CD14-positive monocyte (primary cell): ENCODE data around the gene SPTBN4. TPM values are rescaled to one million over a fixed set of nuclear protein-coding genes. Genes with fewer than 3 reads are reported as not detected.
A peak's percentile ranks its signal among the peaks of the same experiment; 100 is the strongest.
"Not testable (repeated sequence)": the region's sequence is repeated elsewhere in the genome, so short reads cannot be mapped to it uniquely, and the experiment has no call there.

Source experiments
- DNase-seq, 3 donors: peaks; one replicate each; pipeline ENCODE4 v3.0.0-alpha.2; 2011 to 2022
- H2AFZ ChIP-seq: 2 replicates; pipeline ENCODE4 v1.6.0; 2012; ENCODE audit warnings: mild to moderate bottlenecking, low read depth, low read length, inconsistent platforms; ENCODE audit not compliant: insufficient read depth, poor library complexity, severe bottlenecking
- H3K27ac ChIP-seq, 2 donors: 1 replicate in 1 of 2; 2 replicates in 1 of 2; pipeline ENCODE4 v1.5.1; 2012 to 2013; ENCODE audit warnings: low read length in 2 of 2, control low read depth in 1 of 2, inconsistent platforms in 1 of 2, low read depth in 1 of 2, mild to moderate bottlenecking in 1 of 2
- H3K27me3 ChIP-seq, 2 donors: one replicate each; pipeline versions ENCODE4 v1.6.0 to v1.6.1; 2011 to 2013; ENCODE audit warnings: low read length in 2 of 2; ENCODE audit not compliant: control insufficient read depth in 2 of 2, insufficient read depth in 2 of 2
- H3K36me3 ChIP-seq, 2 donors: replicated peaks in 1 of 2; 1 replicate in 1 of 2; 2 replicates in 1 of 2; pipeline versions ENCODE4 v1.5.1 to v1.6.1; 2012 to 2013; ENCODE audit warnings: low read length in 2 of 2, control low read depth in 1 of 2, inconsistent platforms in 1 of 2, mild to moderate bottlenecking in 1 of 2; ENCODE audit not compliant: insufficient read depth in 2 of 2, control insufficient read depth in 1 of 2
- H3K4me1 ChIP-seq, 2 donors: 1 replicate in 1 of 2; 2 replicates in 1 of 2; pipeline versions ENCODE4 v1.5.1 to v1.6.1; 2012 to 2013; ENCODE audit warnings: low read length in 2 of 2, control low read depth in 1 of 2, inconsistent platforms in 1 of 2, mild to moderate bottlenecking in 1 of 2, moderate library complexity in 1 of 2; ENCODE audit not compliant: insufficient read depth in 2 of 2, control insufficient read depth in 1 of 2
- H3K4me2 ChIP-seq: replicated peaks from 2 replicates; pipeline ENCODE3; 2012; ENCODE audit warnings: low read length, moderate library complexity, mild to moderate bottlenecking; ENCODE audit not compliant: poor library complexity, severe bottlenecking; ENCODE audit errors: extremely low read depth
- H3K4me3 ChIP-seq, 3 experiments: fragments of 200-600 bp in 1 of 3; sonication (generic) in 1 of 3; replicated peaks in 1 of 3; 1 replicate in 2 of 3; 2 replicates in 1 of 3; pipeline ENCODE4 v1.5.1; 2011 to 2013; ENCODE audit warnings: low read length in 3 of 3, mild to moderate bottlenecking in 3 of 3, control low read depth in 2 of 3, low read depth in 2 of 3, inconsistent platforms in 1 of 3, moderate library complexity in 1 of 3
- H3K79me2 ChIP-seq: 2 replicates; pipeline ENCODE4 v1.6.0; 2012; ENCODE audit warnings: mild to moderate bottlenecking, control low read depth, inconsistent platforms, low read length, moderate library complexity; ENCODE audit not compliant: insufficient read depth
- H3K9ac ChIP-seq: 2 replicates; pipeline ENCODE4 v1.6.0; 2017; ENCODE audit warnings: low read length, mild to moderate bottlenecking; ENCODE audit not compliant: insufficient read depth, poor library complexity, severe bottlenecking
- H3K9me3 ChIP-seq, 2 donors: replicated peaks in 1 of 2; 1 replicate in 1 of 2; 2 replicates in 1 of 2; pipeline versions ENCODE4 v1.5.1 to v1.6.1; 2012 to 2013; ENCODE audit warnings: low read length in 2 of 2, control low read depth in 1 of 2; ENCODE audit not compliant: control insufficient read depth in 1 of 2, insufficient read depth in 1 of 2
- H4K20me1 ChIP-seq: 2 replicates; pipeline ENCODE4 v1.6.0; 2012; ENCODE audit warnings: mild to moderate bottlenecking, low read length, control low read depth, moderate library complexity; ENCODE audit not compliant: insufficient read depth
- H3K27ac Mint-ChIP-seq, 7 donors: one replicate each; pipeline ENCODE4 v1.8.0; 2020; ENCODE audit warnings: mild to moderate bottlenecking in 7 of 7, mixed read lengths in 7 of 7, moderate library complexity in 6 of 7, inconsistent platforms in 2 of 7
- H3K27me3 Mint-ChIP-seq, 3 donors: one replicate each; pipeline ENCODE4 v1.8.0; 2021 to 2022; ENCODE audit warnings: low read depth in 3 of 3, mild to moderate bottlenecking in 3 of 3, mixed read lengths in 3 of 3, moderate library complexity in 3 of 3, inconsistent platforms in 1 of 3
- H3K36me3 Mint-ChIP-seq, 2 donors: one replicate each; pipeline ENCODE4 v1.8.0; 2020; ENCODE audit warnings: mixed read lengths in 2 of 2, inconsistent platforms in 1 of 2, mild to moderate bottlenecking in 1 of 2
- H3K4me1 Mint-ChIP-seq: one replicate; pipeline ENCODE4 v1.8.0; 2020; ENCODE audit warnings: mild to moderate bottlenecking, mixed read lengths
- H3K4me3 Mint-ChIP-seq, 2 donors: one replicate each; pipeline ENCODE4 v1.8.0; 2020; ENCODE audit warnings: mild to moderate bottlenecking in 2 of 2, mixed read lengths in 2 of 2, moderate library complexity in 1 of 2
- H3K9me3 Mint-ChIP-seq, 7 donors: one replicate each; pipeline ENCODE4 v1.8.0; 2020 to 2022; ENCODE audit warnings: mixed read lengths in 7 of 7, mild to moderate bottlenecking in 6 of 7, moderate library complexity in 6 of 7, inconsistent platforms in 2 of 7
- WGBS: methylation state at CpG from one replicate; pipeline ENCODE4 v1.1.5; 2013; ENCODE audit warnings: missing lambda C conversion rate; ENCODE audit not compliant: insufficient coverage; 5-methylcytosine and 5-hydroxymethylcytosine counted together
- intact Hi-C, 2 donors: fragments of 100-400 bp; cut with micrococcal nuclease; formaldehyde crosslinking; loops; one replicate each; pipeline versions ENCODE4 v1.15.0 to v1.15.1; 2023
- polyA plus RNA-seq, 3 donors: library from polyadenylated mRNA; depleted of rRNA in 1 of 3; unstranded in 2 of 3; stranded (reverse) in 1 of 3; fragments of 300-500 nt in 2 of 3; fragments of >200 nt in 1 of 3; fragmentation: Illumina TruSeq in 2 of 3; gene quantifications; 1 replicate in 2 of 3; 2 replicates in 1 of 3; pipeline ENCODE4 v1.2.3, GENCODE V29; 2012 to 2021
- TF ChIP-seq, protein P1 (sequence below): fragments of 200-600 bp; IDR thresholded peaks from one replicate; pipeline ENCODE4 v1.8.0; 2022; ENCODE audit warnings: antibody characterized with exemption, mild to moderate bottlenecking

Gene SPTBN4
- polyA plus RNA-seq, 3 donors: 0.07 TPM; not detected in 2

GRCh38 chr19:40453151-40453735, 13.6 kb upstream of the SPTBN4 start:
- no peak overlapping the region for H2AFZ ChIP-seq
- peak overlapping the region in 1 of 7 donors; percentile 2 for H3K27ac Mint-ChIP-seq
- DNase-seq: no peak
- H3K4me3 ChIP-seq: no peak overlapping the region
- no peaks in the 10 kb centered on the region for H3K27me3 ChIP-seq
- TF ChIP-seq, protein P1, sequence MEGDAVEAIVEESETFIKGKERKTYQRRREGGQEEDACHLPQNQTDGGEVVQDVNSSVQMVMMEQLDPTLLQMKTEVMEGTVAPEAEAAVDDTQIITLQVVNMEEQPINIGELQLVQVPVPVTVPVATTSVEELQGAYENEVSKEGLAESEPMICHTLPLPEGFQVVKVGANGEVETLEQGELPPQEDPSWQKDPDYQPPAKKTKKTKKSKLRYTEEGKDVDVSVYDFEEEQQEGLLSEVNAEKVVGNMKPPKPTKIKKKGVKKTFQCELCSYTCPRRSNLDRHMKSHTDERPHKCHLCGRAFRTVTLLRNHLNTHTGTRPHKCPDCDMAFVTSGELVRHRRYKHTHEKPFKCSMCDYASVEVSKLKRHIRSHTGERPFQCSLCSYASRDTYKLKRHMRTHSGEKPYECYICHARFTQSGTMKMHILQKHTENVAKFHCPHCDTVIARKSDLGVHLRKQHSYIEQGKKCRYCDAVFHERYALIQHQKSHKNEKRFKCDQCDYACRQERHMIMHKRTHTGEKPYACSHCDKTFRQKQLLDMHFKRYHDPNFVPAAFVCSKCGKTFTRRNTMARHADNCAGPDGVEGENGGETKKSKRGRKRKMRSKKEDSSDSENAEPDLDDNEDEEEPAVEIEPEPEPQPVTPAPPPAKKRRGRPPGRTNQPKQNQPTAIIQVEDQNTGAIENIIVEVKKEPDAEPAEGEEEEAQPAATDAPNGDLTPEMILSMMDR: no peak
- no peaks in the 10 kb centered on the region for H3K4me1 Mint-ChIP-seq
- H3K4me3 Mint-ChIP-seq: no peak overlapping the region
- no peak overlapping the region for H3K9ac ChIP-seq
- no peak overlapping the region for H3K27ac ChIP-seq
- H3K79me2 ChIP-seq: peaks cover 2% of the 10 kb centered on the region
- intact Hi-C loops: no loop called here
- 98% methylated on average over 4 of the region's 5 CpGs for WGBS
- no peaks in the 10 kb centered on the region for H3K4me1 ChIP-seq
- no peaks in the 10 kb centered on the region for H3K9me3 Mint-ChIP-seq
- no peaks in the 10 kb centered on the region for H3K9me3 ChIP-seq
- H3K27me3 Mint-ChIP-seq: peaks cover 0 to 1% (median 0%) of the 10 kb centered on the region in 3 donors
- H3K36me3 ChIP-seq: peaks cover 68 to 94% of the 10 kb centered on the region in 2 donors
- H3K4me2 ChIP-seq: no peak overlapping the region
- H3K36me3 Mint-ChIP-seq: peaks cover 64 to 93% of the 10 kb centered on the region in 2 donors
- peaks cover 8% of the 10 kb centered on the region for H4K20me1 ChIP-seq

DNA sequence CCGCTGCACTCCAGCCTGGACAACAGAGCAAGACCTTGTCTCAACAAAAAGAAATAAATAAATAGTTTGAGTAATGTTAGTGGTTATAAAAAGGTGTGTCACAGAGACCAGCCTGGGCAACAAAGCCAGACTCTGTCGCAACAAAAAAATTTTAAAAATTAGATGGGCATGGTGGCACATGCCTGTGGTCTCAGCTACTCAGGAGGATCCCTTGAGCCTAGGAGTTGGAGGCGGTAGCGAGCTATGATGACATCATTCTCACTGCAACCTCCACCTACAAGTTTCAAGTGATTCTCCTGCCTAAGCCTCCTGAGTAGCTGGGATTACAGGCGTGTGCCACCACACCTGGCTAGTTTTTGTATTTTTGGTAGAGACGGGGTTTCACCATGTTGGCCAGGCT, 12.9 kb upstream of the SPTBN4 start:
- intact Hi-C loops, H3K9me3 ChIP-seq, H3K9ac ChIP-seq, H3K27me3 Mint-ChIP-seq, H3K27ac ChIP-seq, DNase-seq, H3K4me3 ChIP-seq, H3K4me3 Mint-ChIP-seq, H3K4me1 ChIP-seq, H3K9me3 Mint-ChIP-seq, H3K27me3 ChIP-seq, H3K4me1 Mint-ChIP-seq, H3K4me2 ChIP-seq, H3K79me2 ChIP-seq, H2AFZ ChIP-seq, H3K27ac Mint-ChIP-seq: not testable (repeated sequence)
- peaks cover 59 to 94% of the 10 kb centered on the region in 2 donors for H3K36me3 Mint-ChIP-seq
- H4K20me1 ChIP-seq: peaks cover 14% of the 10 kb centered on the region
- H3K36me3 ChIP-seq: peaks cover 69 to 94% of the 10 kb centered on the region in 2 donors
- no CpG with 5 or more reads among the region's 6 CpGs for WGBS
